Measurements from ENCODE around the gene PARG.
"Not testable (repeated sequence)": the region's sequence is repeated elsewhere in the genome, so short reads cannot be mapped to it uniquely, and the experiment has no call there.

The PARG gene

GRCh38 chr10:49903829-49904228, 38.0 kb downstream of the PARG start:
- DNase-seq (ENCODE audit: low spot score) = not testable (repeated sequence)

DNA sequence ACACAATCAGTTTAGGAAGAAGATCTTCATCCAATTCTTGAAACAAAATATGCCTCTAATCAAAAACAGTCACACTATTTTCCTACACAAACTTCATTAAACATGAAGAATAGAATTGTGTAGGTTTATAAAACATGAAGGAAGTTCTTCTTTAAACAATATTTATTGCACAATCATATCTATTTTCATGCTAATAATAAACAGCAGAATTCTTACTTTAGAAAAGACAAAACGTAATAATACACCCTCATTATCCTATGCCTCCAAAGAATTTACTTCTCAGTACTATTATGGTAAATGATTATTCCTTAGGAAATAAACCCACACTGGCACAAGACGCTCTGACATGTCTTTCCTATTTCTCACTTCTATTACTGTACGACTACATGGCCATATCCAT, 41.4 kb downstream of the PARG start:
- DNase-seq (ENCODE audit: low spot score) = not testable (repeated sequence)

DNA sequence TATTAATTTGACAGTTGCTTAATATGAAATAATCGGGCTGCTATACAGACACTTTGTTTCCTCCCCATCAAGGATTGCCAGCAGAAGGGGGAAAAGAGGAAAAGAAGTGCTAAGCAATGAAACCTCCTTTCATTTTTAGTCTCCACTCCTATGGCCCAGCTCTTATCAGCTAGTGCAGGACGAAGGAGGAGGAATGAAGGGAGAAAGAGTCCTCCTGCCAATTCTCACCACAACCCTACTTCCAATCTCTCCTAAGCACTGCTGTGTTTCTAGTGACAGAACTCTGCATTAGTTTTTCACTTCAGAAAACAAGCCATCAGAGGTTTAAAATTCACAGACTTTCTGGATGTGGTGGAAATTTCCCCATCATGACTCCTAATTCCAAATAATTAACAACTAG, 41.8 kb downstream of the PARG start:
- not testable (repeated sequence) for DNase-seq (ENCODE audit: low spot score)

- DNase-seq (ENCODE audit: low spot score) = not testable (repeated sequence)
Measured at GRCh38 chr10:49890025-49890424, 51.8 kb downstream of the PARG start.

DNA sequence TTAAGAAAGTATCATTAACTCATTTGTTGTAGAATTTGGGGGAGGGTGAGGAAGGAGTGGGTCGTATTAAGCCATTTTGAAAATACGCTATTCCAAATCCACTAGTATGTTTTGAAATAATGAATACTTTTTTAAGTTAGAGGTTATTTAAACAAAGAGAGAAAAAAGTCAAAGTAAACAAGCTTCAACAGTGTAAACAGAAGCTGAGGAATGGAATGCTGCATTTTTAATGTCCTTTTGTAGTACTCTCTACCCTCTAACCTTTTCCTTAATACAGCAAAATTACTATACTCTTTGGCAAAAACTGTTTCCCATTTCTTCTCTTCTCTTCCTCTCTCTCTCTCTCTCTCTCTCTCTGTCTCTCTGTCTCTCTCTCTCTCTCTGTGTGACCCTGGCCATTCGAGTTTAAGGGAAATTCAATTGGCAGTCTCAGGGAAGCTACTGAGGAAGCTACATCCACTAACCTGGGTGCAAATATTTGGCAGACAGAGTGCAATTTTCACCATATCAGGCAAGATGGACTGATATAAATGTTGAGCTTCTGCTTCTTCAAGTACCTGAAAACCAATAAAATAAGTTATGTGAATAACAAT, 57.0 kb downstream of the PARG start:
- not testable (repeated sequence) for DNase-seq (ENCODE audit: low spot score)

DNA sequence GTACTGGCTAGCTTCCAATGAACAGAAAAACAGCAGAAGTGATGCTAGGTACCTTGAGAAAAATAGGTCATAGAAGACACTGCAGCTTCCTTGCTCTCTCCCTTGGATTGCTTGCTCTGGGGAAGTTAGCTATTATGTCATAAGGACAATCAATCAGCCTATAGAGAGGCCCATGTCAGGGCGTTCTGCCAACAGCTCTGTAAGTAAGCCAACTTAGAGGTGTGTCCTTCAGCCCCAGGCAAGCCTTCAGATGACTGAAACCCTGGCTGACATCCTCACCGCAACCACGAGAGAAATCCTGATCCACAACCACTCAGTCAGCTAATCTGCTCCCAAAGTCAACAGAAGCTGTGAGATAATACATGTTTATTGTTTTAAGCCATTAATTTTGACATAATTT, 58.0 kb downstream of the PARG start:
- not testable (repeated sequence) for DNase-seq (ENCODE audit: low spot score)

GRCh38 chr10:49882327-49882726, 59.5 kb downstream of the PARG start:
- DNase-seq (ENCODE audit: low spot score) = not testable (repeated sequence)

DNA sequence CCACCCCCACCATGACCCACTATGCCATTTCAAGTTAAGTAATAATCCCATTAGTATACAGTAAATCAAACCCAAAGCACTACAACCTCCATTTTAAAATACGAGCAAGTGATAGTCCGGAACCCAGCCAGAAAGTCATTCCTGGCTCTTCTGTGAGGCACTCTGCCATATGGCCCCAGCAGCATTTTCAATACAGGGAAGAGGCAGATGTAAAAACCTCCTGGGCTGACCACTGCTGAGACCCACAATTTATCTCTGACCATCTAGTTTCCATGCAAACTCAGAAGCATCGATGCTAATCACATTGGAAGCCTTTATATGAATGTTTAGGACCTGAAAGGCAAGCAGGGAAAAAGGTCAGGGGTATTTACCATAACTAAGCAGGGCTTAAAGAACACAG, 69.1 kb downstream of the PARG start:
- DNase-seq (ENCODE audit: low spot score) = not testable (repeated sequence)

DNA sequence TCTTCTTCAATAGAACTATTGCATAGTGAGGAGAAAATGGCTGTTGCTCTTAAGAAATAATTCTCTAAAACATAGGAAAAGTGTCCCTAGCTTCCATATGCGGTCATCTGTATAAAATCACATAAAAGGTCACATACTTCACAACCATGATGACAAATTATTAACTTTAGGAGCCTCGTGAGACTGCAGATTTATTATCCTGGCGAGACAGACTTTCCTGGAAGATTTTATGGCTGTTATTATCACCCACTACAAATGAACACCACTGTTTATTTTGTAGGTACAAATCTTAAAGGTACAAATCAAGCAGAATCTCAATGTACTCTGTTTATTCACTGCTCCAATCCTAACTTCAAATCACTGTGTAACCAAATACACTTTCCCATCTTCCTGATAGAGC, 70.4 kb downstream of the PARG start:
- DNase-seq (ENCODE audit: low spot score) = not testable (repeated sequence)

DNA sequence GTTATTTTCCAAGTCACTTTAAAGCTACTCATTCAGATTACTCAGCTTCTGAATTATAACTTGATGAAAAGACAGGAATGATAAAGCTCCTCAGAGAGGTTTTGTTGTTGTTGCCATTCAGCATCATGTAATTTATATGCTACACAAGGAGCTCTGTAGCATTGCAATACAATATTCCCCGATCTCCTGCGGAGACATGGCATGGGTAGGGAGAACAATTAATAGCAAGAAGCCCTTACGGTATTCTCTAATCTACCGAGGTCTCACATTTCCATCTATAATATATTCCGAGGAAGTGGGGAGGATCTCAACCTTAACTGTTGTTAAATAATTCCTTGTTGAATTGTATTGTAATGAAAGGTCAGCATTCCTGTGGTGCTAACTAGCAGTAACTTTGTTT, 81.9 kb downstream of the PARG start:
- DNase-seq (ENCODE audit: low spot score) = not testable (repeated sequence)

GRCh38 chr10:49858697-49859382, 83.0 kb downstream of the PARG start:
- not testable (repeated sequence) for DNase-seq (ENCODE audit: low spot score)

DNA sequence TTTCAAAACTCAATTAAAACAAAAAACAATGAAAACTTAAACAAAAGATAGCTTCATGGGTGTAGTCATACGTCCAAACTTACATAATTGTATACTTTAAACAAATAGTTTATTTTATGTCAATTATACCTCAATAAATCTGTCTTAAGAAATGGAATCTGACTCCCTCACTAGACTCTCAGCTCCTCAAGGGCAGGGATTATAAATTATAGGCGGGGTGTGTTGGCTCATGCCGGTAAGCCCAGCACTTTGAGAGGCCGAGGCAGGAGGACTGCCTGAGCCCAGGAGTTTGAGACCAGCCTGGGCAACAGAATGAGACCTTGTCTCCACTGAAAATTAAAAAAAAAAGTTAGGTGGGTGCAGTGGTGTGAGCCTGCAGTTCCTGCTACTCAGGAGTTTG, 92.3 kb downstream of the PARG start:
- DNase-seq (ENCODE audit: low spot score) = not testable (repeated sequence)

DNA sequence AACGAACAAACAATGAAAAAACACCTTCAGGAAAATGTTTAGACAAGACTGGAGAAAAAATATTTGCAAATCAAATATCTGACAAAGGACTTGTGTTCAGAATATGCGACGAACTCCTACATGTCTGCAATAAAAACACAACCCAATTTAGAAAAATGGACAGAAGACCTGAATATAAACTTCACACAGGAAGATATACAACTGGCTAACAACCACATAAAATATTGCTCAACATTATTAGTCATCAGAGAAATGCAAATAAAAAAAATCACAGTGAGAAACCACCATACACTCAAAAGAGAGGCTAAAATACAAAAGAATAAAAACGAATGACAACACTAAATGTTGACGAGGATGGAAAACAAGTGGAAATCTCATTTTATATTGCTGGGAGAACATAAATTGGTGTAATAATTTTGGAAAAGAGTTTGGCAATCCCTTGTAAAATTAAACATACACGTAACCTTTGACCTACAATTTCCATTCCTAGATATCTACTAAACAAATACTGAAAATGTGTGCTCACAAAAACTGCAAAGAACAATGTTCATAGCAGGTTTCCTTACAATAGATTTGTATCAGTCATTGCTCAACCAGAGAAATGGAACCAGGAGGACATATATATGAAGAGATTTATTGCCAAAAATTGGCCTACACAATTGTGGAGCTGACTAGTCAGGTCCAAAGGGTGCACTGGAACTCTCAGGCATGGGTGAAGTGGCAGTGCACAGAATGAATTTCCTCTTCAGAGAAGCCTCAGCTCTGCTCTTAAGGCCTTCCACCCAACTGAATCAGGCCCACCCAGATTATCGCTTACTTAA, 96.8 kb downstream of the PARG start:
- DNase-seq (ENCODE audit: low spot score) = no peak

DNA sequence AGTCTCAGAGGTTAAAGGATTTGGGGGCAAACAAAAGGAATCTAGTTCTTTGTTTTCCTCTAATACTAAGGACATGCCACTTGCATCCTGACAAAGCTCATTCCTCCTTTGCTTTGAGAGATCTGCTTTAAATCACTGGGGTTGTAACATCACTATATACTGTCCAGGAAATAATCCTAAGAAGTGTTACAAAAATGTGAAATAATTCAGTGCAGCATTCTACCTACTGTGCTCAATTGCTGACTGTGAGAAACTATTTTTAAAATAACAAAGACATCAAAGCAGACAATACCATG, 99.5 kb downstream of the PARG start:
- DNase-seq (ENCODE audit: low spot score) = not testable (repeated sequence)

- no peak for DNase-seq (ENCODE audit: low spot score)
Measured at GRCh38 chr10:49841615-49842332, 100.1 kb downstream of the PARG start.

DNA sequence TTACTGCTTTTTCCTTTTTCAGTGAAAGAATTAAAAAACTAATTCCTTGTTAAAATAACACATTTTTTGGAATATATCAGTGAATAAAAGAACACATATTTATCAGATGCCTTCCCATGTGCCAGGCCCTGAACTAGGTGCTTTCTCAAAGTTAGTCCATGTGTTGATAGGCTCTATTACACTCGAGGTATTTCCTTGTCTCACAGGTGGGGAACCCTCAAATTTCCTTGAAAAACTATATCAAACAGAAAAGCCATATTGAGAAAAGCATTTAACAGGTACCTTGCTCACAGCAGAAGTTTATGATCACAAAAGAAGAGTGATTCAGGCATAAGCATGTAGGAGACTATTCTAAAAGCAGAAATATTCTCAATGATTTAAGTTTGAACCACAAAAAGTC, 104.1 kb downstream of the PARG start:
- no peak for DNase-seq (ENCODE audit: low spot score)

GRCh38 chr10:49837051-49837478, 104.8 kb downstream of the PARG start:
- no peak for DNase-seq (ENCODE audit: low spot score)

DNA sequence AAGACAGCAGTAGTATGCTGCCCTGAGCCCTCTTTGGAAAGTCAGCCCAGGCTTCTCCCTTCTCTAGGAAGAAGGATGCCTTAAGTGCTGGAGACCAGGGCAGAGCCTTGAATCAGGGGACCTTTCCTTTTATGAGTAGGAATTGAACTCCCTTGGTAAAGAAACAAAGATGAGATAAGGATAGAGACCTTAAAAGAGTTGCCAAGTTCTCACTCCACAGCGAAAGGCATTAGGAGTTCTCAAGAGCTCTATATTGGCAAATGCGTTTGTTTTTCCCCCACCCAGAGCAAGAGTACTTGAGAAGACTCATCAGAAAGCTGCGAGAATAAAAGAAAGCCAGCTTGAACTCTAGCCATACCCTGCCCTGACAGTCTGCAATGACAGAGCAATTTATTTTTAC, 106.9 kb downstream of the PARG start:
- DNase-seq (ENCODE audit: low spot score) = no peak

GRCh38 chr10:49834201-49834600, 107.6 kb downstream of the PARG start:
- DNase-seq (ENCODE audit: low spot score) = no peak

DNA sequence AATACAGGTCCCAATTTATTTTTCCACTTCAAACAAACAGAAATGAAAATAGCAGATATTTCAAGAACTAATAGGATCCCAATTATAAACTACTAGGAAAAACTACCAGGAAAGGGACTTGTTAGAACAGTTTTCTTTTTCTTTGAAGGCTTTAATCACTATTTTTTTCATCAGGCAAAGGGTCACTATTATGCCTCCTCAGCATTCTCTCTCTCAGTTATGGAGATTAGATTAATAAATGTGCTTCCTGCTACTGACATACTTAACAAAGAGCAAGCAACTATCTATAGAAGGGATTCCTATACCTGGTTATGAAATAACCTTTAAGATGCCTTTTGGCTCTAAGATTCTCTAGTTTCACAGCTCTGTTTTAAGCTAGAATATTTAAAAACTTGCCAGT, 108.7 kb downstream of the PARG start:
- no peak for DNase-seq (ENCODE audit: low spot score)

DNA sequence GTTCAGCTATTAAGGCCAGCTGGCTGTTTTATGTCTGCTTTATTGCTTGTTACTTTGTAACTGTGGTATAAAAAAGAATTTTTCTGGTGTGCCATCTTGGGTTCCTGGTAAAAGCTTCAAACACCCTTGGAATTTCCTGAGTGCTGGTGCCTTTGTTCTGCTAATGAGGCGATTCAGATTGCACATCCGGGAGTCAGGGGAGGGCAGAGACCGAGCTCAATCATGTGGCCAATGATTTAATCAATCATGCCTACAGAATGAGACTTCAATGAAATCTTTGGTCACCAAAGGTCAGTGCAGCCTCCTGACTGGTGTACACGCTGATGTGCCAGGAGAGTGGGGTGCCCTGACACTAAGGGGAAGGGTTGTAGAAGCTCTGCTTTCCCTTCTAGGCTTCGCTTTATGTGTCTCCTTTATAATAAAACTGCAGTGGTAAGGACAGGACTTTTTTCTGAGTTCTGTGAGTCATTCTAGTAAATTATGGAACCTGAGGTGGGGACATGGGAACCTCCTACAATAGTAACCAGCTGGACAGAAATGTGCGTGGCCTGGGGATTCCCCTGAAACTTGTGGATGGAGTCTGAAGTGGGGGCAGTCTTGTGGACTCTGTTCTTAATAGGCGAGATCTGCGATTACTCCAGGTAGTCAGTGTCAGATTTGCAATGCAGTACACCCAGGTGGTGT, 110.3 kb downstream of the PARG start:
- no peak for DNase-seq (ENCODE audit: low spot score)

- no peak for DNase-seq (ENCODE audit: low spot score)
Measured at GRCh38 chr10:49830846-49831245, 111.0 kb downstream of the PARG start.
